Tibial nerve (tissue), 4 donors: ENCODE results near the gene NRL. TPM values are rescaled to one million over a fixed set of nuclear protein-coding genes. Genes with fewer than 3 reads are reported as not detected.

Source experiments
- DNase-seq, 2 donors: peaks; one replicate each; pipeline ENCODE4 v3.0.0-alpha.2; 2019; ENCODE audit warnings: low spot score in 2 of 2
- H3K27ac ChIP-seq, 4 donors: fragments of 200-600 bp; sonication (generic) in 3 of 4; one replicate each; pipeline ENCODE4 v1.5.1; 2017 to 2019; ENCODE audit warnings: mild to moderate bottlenecking in 1 of 4
- H3K27me3 ChIP-seq, 2 donors: fragments of 200-600 bp; sonication (generic) in 1 of 2; one replicate each; pipeline versions ENCODE4 v1.5.1 to v1.6.0; 2017 to 2019
- H3K36me3 ChIP-seq, 3 donors: fragments of 200-600 bp; sonication (generic); one replicate each; pipeline ENCODE4 v1.5.1; 2018 to 2019
- H3K4me1 ChIP-seq, 4 donors: fragments of 200-600 bp; sonication (generic) in 3 of 4; one replicate each; pipeline ENCODE4 v1.5.1; 2017 to 2019
- H3K4me3 ChIP-seq, 4 donors: fragments of 200-600 bp; sonication (generic) in 3 of 4; one replicate each; pipeline ENCODE4 v1.5.1; 2017 to 2019; ENCODE audit warnings: mild to moderate bottlenecking in 1 of 4, moderate library complexity in 1 of 4
- H3K9me3 ChIP-seq, 4 donors: fragments of 200-600 bp; sonication (generic) in 3 of 4; one replicate each; pipeline ENCODE4 v1.5.1; 2017 to 2019
- CTCF ChIP-seq, 5 experiments: fragments of 200-600 bp in 3 of 5; fragments of 450-650 bp in 2 of 5; sonication (generic) in 3 of 5; IDR thresholded peaks; one replicate each; pipeline ENCODE4 v1.5.1; 2016 to 2019; ENCODE audit warnings: antibody characterized with exemption in 5 of 5, mild to moderate bottlenecking in 3 of 5, moderate library complexity in 2 of 5
- EP300 ChIP-seq, 2 donors: sonication (generic); formaldehyde crosslinking; IDR thresholded peaks; one replicate each; pipeline ENCODE4 v1.6.1; 2017; ENCODE audit warnings: antibody characterized with exemption in 2 of 2, mild to moderate bottlenecking in 1 of 2
- POLR2A ChIP-seq, 2 donors: fragments of 450-650 bp; IDR thresholded peaks; one replicate each; pipeline ENCODE4 v1.6.1; 2017; ENCODE audit warnings: antibody characterized with exemption in 2 of 2, mild to moderate bottlenecking in 2 of 2, moderate library complexity in 2 of 2
- WGBS, 2 donors: methylation state at CpG; one replicate each; pipeline ENCODE4 v1.1.5; 2018; 5-methylcytosine and 5-hydroxymethylcytosine counted together
- total RNA-seq, 4 donors: library from RNA; depleted of rRNA; stranded (reverse); fragments of >200 nt; gene quantifications; one replicate each; pipeline ENCODE4 v1.1.0, GENCODE V29; 2016

NRL gene
- total RNA-seq, 4 donors from 2014 or later, result 4.8 to 7.0 (median 5.9) TPM

- Histone ChIP-seq H3K27me3 (no peaks in the 10 kb centered on the region), H3K36me3 (no peaks in the 10 kb centered on the region), H3K4me3 (no peak overlapping the region), H3K27ac (no peak overlapping the region), H3K9me3 (no peaks in the 10 kb centered on the region), H3K4me1 (no peaks in the 10 kb centered on the region)
- WGBS, 2 donors, result 88% methylated on average over 11 to 15 of the region's 15 CpGs
- TF ChIP-seq EP300 (IDR thresholded peaks at IDR 0.05), result no peak
- no peak for TF ChIP-seq POLR2A (IDR thresholded peaks at IDR 0.05)
- no peak for TF ChIP-seq CTCF (IDR thresholded peaks at IDR 0.05)
- DNase-seq, result no peak
Measured at GRCh38 chr14:24064856-24065255, 49.9 kb downstream of the NRL start.

- Histone ChIP-seq H3K27ac (no peak overlapping the region), H3K27me3 (no peaks in the 10 kb centered on the region), H3K9me3 (no peaks in the 10 kb centered on the region), H3K4me3 (no peak overlapping the region), H3K4me1 (no peaks in the 10 kb centered on the region), H3K36me3 (no peaks in the 10 kb centered on the region)
- TF ChIP-seq POLR2A (IDR thresholded peaks at IDR 0.05) (no peak), CTCF (IDR thresholded peaks at IDR 0.05) (no peak), EP300 (IDR thresholded peaks at IDR 0.05) (no peak)
- DNase-seq, result no peak
- WGBS, 2 donors, result 72 to 85% methylated on average over 7 of the region's 7 CpGs
Measured at GRCh38 chr14:24064091-24064795, 50.5 kb downstream of the NRL start.

GRCh38 chr14:24063263-24063836 lies 51.4 kb downstream of the NRL start:
- no peak overlapping the region for H3K27ac ChIP-seq
- H3K4me1 ChIP-seq, result no peaks in the 10 kb centered on the region
- 83 to 91% methylated on average over 3 to 4 of the region's 4 CpGs for WGBS, 2 donors
- H3K27me3 ChIP-seq, result no peaks in the 10 kb centered on the region
- no peaks in the 10 kb centered on the region for H3K9me3 ChIP-seq
- H3K36me3 ChIP-seq, result no peaks in the 10 kb centered on the region
- H3K4me3 ChIP-seq, result no peak overlapping the region
- no peak for DNase-seq
- no peak for TF ChIP-seq EP300 (IDR thresholded peaks at IDR 0.05)
- TF ChIP-seq CTCF (IDR thresholded peaks at IDR 0.05), result no peak
- no peak for TF ChIP-seq POLR2A (IDR thresholded peaks at IDR 0.05)

GRCh38 chr14:24062216-24062980 lies 52.4 kb downstream of the NRL start:
- peaks cover 0 to 3% (median 0%) of the 10 kb centered on the region in 4 donors for H3K4me1 ChIP-seq
- DNase-seq, result no peak
- peak overlapping the region in 1 of 4 donors; percentile 19 for H3K27ac ChIP-seq
- H3K9me3 ChIP-seq, result no peaks in the 10 kb centered on the region
- H3K27me3 ChIP-seq, result no peaks in the 10 kb centered on the region
- 83 to 95% methylated on average over 9 to 14 of the region's 14 CpGs for WGBS, 2 donors
- TF ChIP-seq POLR2A (IDR thresholded peaks at IDR 0.05) (no peak), EP300 (IDR thresholded peaks at IDR 0.05) (no peak), CTCF (IDR thresholded peaks at IDR 0.05) (no peak)
- no peaks in the 10 kb centered on the region for H3K36me3 ChIP-seq
- no peak overlapping the region for H3K4me3 ChIP-seq
